Measurements from ENCODE around the gene INKA1. TPM values are rescaled to one million over a fixed set of nuclear protein-coding genes. Genes with fewer than 3 reads are reported as not detected.
A peak's percentile ranks its signal among the peaks of the same experiment; 100 is the strongest.

Gene INKA1
- total and polyA plus RNA-seq, 2 of the 8 experiments (the other 6 are each of a cell fraction or from before 2014, with no cell fraction given), result 1.3 to 4.7 TPM

- H3K9me3 ChIP-seq (ENCODE audit: insufficient read depth in 2 of 2, low read depth in 1 of 2, low read length in 1 of 2), result no peaks in the 10 kb centered on the region
- no peak overlapping the region for H3K4ac ChIP-seq (replicated peaks; ENCODE audit: insufficient read length, low read depth, low read length)
- H3K23me2 ChIP-seq (ENCODE audit: low read depth, low read length), result peaks cover 8% of the 10 kb centered on the region; the same call in 1 of the 2 replicates
- DNase-seq (ENCODE audit: low read depth in 1 of 2, low spot score in 2 of 2), result no peak
- no peak overlapping the region for H2BK15ac ChIP-seq (ENCODE audit: low read length)
- H3K56ac ChIP-seq (replicated peaks; ENCODE audit: insufficient read length, low read depth, low read length), result no peak overlapping the region
- no peaks in the 10 kb centered on the region for H3K79me2 ChIP-seq (ENCODE audit: control insufficient read depth in 1 of 2, insufficient read depth in 2 of 2, low read length in 2 of 2)
- no peak overlapping the region for H3K23ac ChIP-seq (ENCODE audit: insufficient read length)
- H3K4me2 ChIP-seq (ENCODE audit: insufficient read depth in 1 of 2, low read depth in 2 of 2, low read length in 2 of 2), result no peak overlapping the region
- H3K79me1 ChIP-seq (ENCODE audit: low read depth, low read length), result no peaks in the 10 kb centered on the region
- FAIRE-seq, result no peak
- ChIA-PET POLR2A (ENCODE audit: partially characterized antibody) (no interaction called here), CTCF (ENCODE audit: partially characterized antibody) (interaction anchor here (1.3 to 17.0 kb wide), 6 partner anchors 10 to 107 kb away, joined by 3 to 266 read pairs (median 4); no protein-coding TSS in a partner anchor)
- no peak overlapping the region for H2AK5ac ChIP-seq (ENCODE audit: low read depth, low read length)
- no peak overlapping the region for H3K18ac ChIP-seq (ENCODE audit: extremely low read depth, low read length)
- H3K9ac ChIP-seq (replicated peaks in 1 of 4; ENCODE audit: extremely low read depth in 1 of 4, low read depth in 3 of 4, low read length in 3 of 4), result no peak overlapping the region
- no peak overlapping the region for H2AFZ ChIP-seq (ENCODE audit: low read length)
- WGBS, 2 experiments (ENCODE audit: extremely low coverage in 1 of 2, insufficient coverage in 1 of 2, insufficient read length in 1 of 2, insufficient replicate concordance in 2 of 2, low coverage in 1 of 2, low lambda C conversion rate in 2 of 2, missing lambda C conversion rate in 1 of 2), result 83% methylated on average over 1 of the region's 1 CpG; no CpG with 5 or more reads in 1 of the 2 experiments
- H4K8ac ChIP-seq (ENCODE audit: extremely low read depth, insufficient read depth, low read length), result 0 out of 2 replicates have a peak overlapping the region, but pooled peaks have one; percentile 14
- no peaks in the 10 kb centered on the region for H3K36me3 ChIP-seq (ENCODE audit: control insufficient read depth in 2 of 4, insufficient read depth in 4 of 4, low read length in 3 of 4)
- H3K27me3 ChIP-seq (replicated peaks in 1 of 4; ENCODE audit: control insufficient read depth in 3 of 4, extremely low read depth in 1 of 4, insufficient read depth in 3 of 4, low read length in 3 of 4), result peaks cover 0 to 12% (median 7%) of the 10 kb centered on the region in 4 experiments; a peak in 6 of 7 replicates
- H4K91ac ChIP-seq (replicated peaks; ENCODE audit: insufficient read length, low read length), result no peak overlapping the region
- H3K4me1 ChIP-seq (replicated peaks in 1 of 4; ENCODE audit: control insufficient read depth in 3 of 4, insufficient read depth in 4 of 4, low read length in 3 of 4), result peaks cover 0 to 7% (median 5%) of the 10 kb centered on the region in 4 experiments; a peak in 5 of 7 replicates
- no peak overlapping the region for H3K14ac ChIP-seq (ENCODE audit: insufficient read length)
- no peak overlapping the region for H3K4me3 ChIP-seq (ENCODE audit: extremely low read depth in 1 of 4, insufficient read depth in 2 of 4, low read depth in 3 of 4, low read length in 4 of 4)
- H4K5ac ChIP-seq (ENCODE audit: insufficient read length, low read depth, low read length), result no peak overlapping the region
- no peak overlapping the region for H3K27ac ChIP-seq (ENCODE audit: low read depth, low read length)
- no peak overlapping the region; the same call in 1 of the 2 replicates for H2BK5ac ChIP-seq (ENCODE audit: low read depth, low read length)
- peak overlapping the region; percentile 50; the same call in 1 of the 2 replicates for H2BK12ac ChIP-seq (ENCODE audit: low read depth, low read length)
- H2BK120ac ChIP-seq (replicated peaks; ENCODE audit: low read depth, low read length), result no peak overlapping the region
- no peak overlapping the region for H2BK20ac ChIP-seq (ENCODE audit: low read length)
- H4K20me1 ChIP-seq (replicated peaks in 1 of 2; ENCODE audit: control insufficient read depth in 1 of 2, insufficient read depth in 2 of 2, low read length in 2 of 2), result no peaks in the 10 kb centered on the region
- TF ChIP-seq BCL11A (IDR thresholded peaks at IDR 0.05; ENCODE audit: low read depth in 2 of 2, low read length in 2 of 2) (no peak), RNF2 (IDR thresholded peaks at IDR 0.05; ENCODE audit: borderline replicate concordance, low read depth, low read length, missing control alignments, poor library complexity, severe bottlenecking) (no peak), SUZ12 (IDR thresholded peaks at IDR 0.05; ENCODE audit: low read length) (no peak), E2F6 (IDR thresholded peaks at IDR 0.05) (no peak), SP2 (IDR thresholded peaks at IDR 0.05; ENCODE audit: low read length) (no peak), YY1 (IDR thresholded peaks at IDR 0.05; ENCODE audit: low read depth, low read length) (no peak)
- TF ChIP-seq, protein P1, sequence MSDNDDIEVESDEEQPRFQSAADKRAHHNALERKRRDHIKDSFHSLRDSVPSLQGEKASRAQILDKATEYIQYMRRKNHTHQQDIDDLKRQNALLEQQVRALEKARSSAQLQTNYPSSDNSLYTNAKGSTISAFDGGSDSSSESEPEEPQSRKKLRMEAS (IDR thresholded peaks at IDR 0.05), result no peak
Measured at GRCh38 chr3:49799105-49799504, 4.0 kb upstream of the INKA1 start.
